RPMI7951 (cell line): ENCODE results near the gene C16orf89. TPM values are rescaled to one million over a fixed set of nuclear protein-coding genes. Genes with fewer than 3 reads are reported as not detected.
"Not testable (repeated sequence)": the region's sequence is repeated elsewhere in the genome, so short reads cannot be mapped to it uniquely, and the experiment has no call there.

ENCODE experiments used
- DNase-seq: peaks from one replicate; pipeline ENCODE4 v3.0.0-alpha.2; 2012; ENCODE audit warnings: low read depth
- total RNA-seq: library from RNA; depleted of rRNA; stranded (reverse); fragments of >200 nt; shearing (Covaris generic); gene quantifications from 2 replicates; pipeline ENCODE4 v1.2.3, GENCODE V29; 2014

Gene C16orf89
- total RNA-seq, 1 experiment from 2014 or later = not detected

GRCh38 chr16:5084802-5085201, 19.0 kb upstream of the C16orf89 start:
- DNase-seq = peak; percentile 34

- not testable (repeated sequence) for DNase-seq
Measured at GRCh38 chr16:5084099-5084731, 18.5 kb upstream of the C16orf89 start.

- not testable (repeated sequence) for DNase-seq
Measured at GRCh38 chr16:5083646-5084045, 17.9 kb upstream of the C16orf89 start.

- DNase-seq = not testable (repeated sequence)
Measured at GRCh38 chr16:5080996-5081395, 15.2 kb upstream of the C16orf89 start.

- not testable (repeated sequence) for DNase-seq
Measured at GRCh38 chr16:5080461-5080860, 14.7 kb upstream of the C16orf89 start.

- DNase-seq = no peak
Measured at GRCh38 chr16:5078626-5079025, 12.9 kb upstream of the C16orf89 start.

GRCh38 chr16:5077304-5077703, 11.5 kb upstream of the C16orf89 start:
- no peak for DNase-seq

GRCh38 chr16:5075637-5076036, 9.9 kb upstream of the C16orf89 start:
- DNase-seq = no peak

- DNase-seq = not testable (repeated sequence)
Measured at GRCh38 chr16:5073771-5074170, 8.0 kb upstream of the C16orf89 start.

GRCh38 chr16:5073279-5073629, 7.5 kb upstream of the C16orf89 start:
- no peak for DNase-seq

GRCh38 chr16:5072334-5073278, 6.8 kb upstream of the C16orf89 start:
- no peak for DNase-seq

GRCh38 chr16:5071681-5072333, 6.1 kb upstream of the C16orf89 start, which contains the start of gene ALG1:
ALG1 (plus strand) TSS chr16:5071843; CDS start chr16:5071850, 7 bp downstream.
- DNase-seq = peak; percentile 78

- no peak for DNase-seq
Measured at GRCh38 chr16:5071341-5071680, 5.6 kb upstream of the C16orf89 start.

- DNase-seq = no peak
Measured at GRCh38 chr16:5070431-5071186, 4.9 kb upstream of the C16orf89 start.

GRCh38 chr16:5069854-5070253, 4.1 kb upstream of the C16orf89 start:
- DNase-seq = no peak

- DNase-seq = no peak
Measured at GRCh38 chr16:5069048-5069447, 3.3 kb upstream of the C16orf89 start.

GRCh38 chr16:5066511-5066910, 755 bp upstream of the C16orf89 start:
- DNase-seq = no peak

GRCh38 chr16:5065326-5065725, 430 bp downstream of the C16orf89 start:
- DNase-seq = no peak

GRCh38 chr16:5064915-5065314, 841 bp downstream of the C16orf89 start:
- DNase-seq = no peak

GRCh38 chr16:5062790-5063765, 2.7 kb downstream of the C16orf89 start:
- DNase-seq = no peak

- DNase-seq = no peak
Measured at GRCh38 chr16:5062051-5062450, 3.7 kb downstream of the C16orf89 start.
